ENCODE data around the gene TEX54. TPM values are rescaled to one million over a fixed set of nuclear protein-coding genes. Genes with fewer than 3 reads are reported as not detected.
A peak's percentile ranks its signal among the peaks of the same experiment; 100 is the strongest.

Gene TEX54
- total and polyA plus RNA-seq, 2 of the 4 experiments (the other 2 are of a cell fraction), result not detected

DNA sequence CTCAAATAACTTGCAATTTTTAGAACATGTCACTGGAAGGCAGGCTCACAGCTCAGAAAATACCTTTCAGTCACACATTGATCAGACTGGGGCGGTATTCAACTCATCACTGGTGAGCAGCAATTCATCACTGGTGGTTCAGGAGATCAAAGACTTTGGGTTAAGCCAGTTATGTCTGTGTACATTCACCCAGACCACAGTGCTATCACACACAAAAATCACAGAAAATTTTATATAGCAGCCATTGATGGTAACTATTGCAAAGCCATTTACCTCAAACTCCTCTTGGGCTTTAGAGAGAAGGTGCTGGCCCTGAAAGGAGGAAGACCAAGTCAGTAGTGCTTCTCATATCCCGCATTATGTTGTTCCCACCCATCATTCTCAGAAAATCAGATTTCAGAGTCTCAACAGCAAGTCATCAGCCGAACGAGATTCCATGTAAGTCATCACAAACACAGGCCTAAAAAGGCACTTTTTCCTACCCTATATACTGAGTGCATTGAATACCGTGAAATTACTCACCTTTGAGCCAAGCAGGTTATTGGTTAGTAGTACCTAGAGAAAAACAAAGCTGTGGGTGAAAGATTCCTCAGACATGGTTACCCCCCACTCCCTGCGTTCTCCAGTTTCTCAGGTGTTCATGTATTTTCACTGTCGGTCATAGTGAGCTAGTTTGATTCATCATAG lies 20.8 kb upstream of the TEX54 start:
- Histone ChIP-seq H3K79me1 (ENCODE audit: low read depth in 1 of 2, low read length in 2 of 2) (peaks cover 20 to 50% of the 10 kb centered on the region in 2 experiments), H3K23ac (ENCODE audit: low read depth, low read length) (peak overlapping the region; percentile 70), H2BK5ac (ENCODE audit: low read depth, low read length, poor library complexity, severe bottlenecking) (no peak overlapping the region), H2BK120ac (ENCODE audit: low read depth, low read length) (no peak overlapping the region), H4K5ac (ENCODE audit: low read depth, low read length) (no peak overlapping the region), H2BK15ac (ENCODE audit: low read depth, low read length) (no peak overlapping the region), H2BK20ac (ENCODE audit: low read depth, low read length) (no peak overlapping the region), H4K91ac (ENCODE audit: insufficient read depth, low read depth, low read length) (no peak overlapping the region), H3K4me1 (ENCODE audit: control insufficient read depth, insufficient read depth, low read length) (peaks cover 2% of the 10 kb centered on the region; the same call in 1 of the 2 replicates), H2AK5ac (ENCODE audit: low read depth, low read length) (no peak overlapping the region), H3K4ac (ENCODE audit: low read depth, low read length) (no peak overlapping the region), H3K56ac (ENCODE audit: extremely low read depth, insufficient read depth, low read length) (peak overlapping the region; percentile 2; the same call in 1 of the 2 replicates), H3K9me3 (ENCODE audit: control insufficient read depth, insufficient read depth, low read length) (no peaks in the 10 kb centered on the region), H2AFZ (replicated peaks; ENCODE audit: low read length, poor library complexity) (no peak overlapping the region), H3K27ac (ENCODE audit: insufficient read depth, low read length) (no peak overlapping the region), H3K4me3 (ENCODE audit: insufficient read depth, low read depth, low read length) (peak overlapping the region; percentile 17), H3K14ac (replicated peaks; ENCODE audit: low read depth, low read length) (peak overlapping the region; percentile 22; the same call in 1 of the 2 replicates), H4K20me1 (ENCODE audit: insufficient read depth, low read length) (peaks cover 42% of the 10 kb centered on the region), H3K36me3 (ENCODE audit: control insufficient read depth, insufficient read depth, low read length) (peaks cover 30% of the 10 kb centered on the region), H4K8ac (ENCODE audit: low read depth in 2 of 2, low read length in 2 of 2) (no peak overlapping the region), H3K9ac (ENCODE audit: low read depth, low read length) (peak overlapping the region; percentile 97; the same call in 1 of the 2 replicates), H3K18ac (ENCODE audit: low read depth, low read length) (no peak overlapping the region), H2AK9ac (replicated peaks; ENCODE audit: low read depth, low read length, poor library complexity) (no peak overlapping the region), H3K27me3 (ENCODE audit: control insufficient read depth, insufficient read depth, low read length) (no peaks in the 10 kb centered on the region), H3K9me1 (ENCODE audit: insufficient read depth, low read length) (0 out of 2 replicates have a peak, but pooled peaks cover 4% of the 10 kb centered on the region), H3K4me2 (ENCODE audit: low read depth, low read length) (peak overlapping the region; percentile 83)
- TF ChIP-seq, protein P1, sequence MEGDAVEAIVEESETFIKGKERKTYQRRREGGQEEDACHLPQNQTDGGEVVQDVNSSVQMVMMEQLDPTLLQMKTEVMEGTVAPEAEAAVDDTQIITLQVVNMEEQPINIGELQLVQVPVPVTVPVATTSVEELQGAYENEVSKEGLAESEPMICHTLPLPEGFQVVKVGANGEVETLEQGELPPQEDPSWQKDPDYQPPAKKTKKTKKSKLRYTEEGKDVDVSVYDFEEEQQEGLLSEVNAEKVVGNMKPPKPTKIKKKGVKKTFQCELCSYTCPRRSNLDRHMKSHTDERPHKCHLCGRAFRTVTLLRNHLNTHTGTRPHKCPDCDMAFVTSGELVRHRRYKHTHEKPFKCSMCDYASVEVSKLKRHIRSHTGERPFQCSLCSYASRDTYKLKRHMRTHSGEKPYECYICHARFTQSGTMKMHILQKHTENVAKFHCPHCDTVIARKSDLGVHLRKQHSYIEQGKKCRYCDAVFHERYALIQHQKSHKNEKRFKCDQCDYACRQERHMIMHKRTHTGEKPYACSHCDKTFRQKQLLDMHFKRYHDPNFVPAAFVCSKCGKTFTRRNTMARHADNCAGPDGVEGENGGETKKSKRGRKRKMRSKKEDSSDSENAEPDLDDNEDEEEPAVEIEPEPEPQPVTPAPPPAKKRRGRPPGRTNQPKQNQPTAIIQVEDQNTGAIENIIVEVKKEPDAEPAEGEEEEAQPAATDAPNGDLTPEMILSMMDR (conservative IDR thresholded peaks at IDR 0.05; ENCODE audit: low read depth, low read length), result no peak
- TF ChIP-seq CHD1 (IDR thresholded peaks at IDR 0.05; ENCODE audit: low read depth, low read length) (no peak), BHLHE40 (IDR thresholded peaks at IDR 0.05; ENCODE audit: low read depth, low read length) (no peak)
- no TSS peak for BruUV-seq (replicated peaks)
- ChIA-PET CTCF (no interaction called here), POLR2A (ENCODE audit: unreplicated experiment) (no interaction called here)
- ATAC-seq (ENCODE audit: low read depth), result no peak
- 67% methylated on average over 1 of the region's 7 CpGs; no CpG with 5 or more reads in 1 of the 2 experiments for WGBS, 2 experiments (ENCODE audit: extremely low coverage in 2 of 2, insufficient read length in 1 of 2)
- no peak for DNase-seq
- dilution Hi-C loops (cut with HindIII; ENCODE audit: low sequenced_read_pairs, unreplicated experiment) (no loop called here), in situ Hi-C loops (cut with MboI; ENCODE audit: low sequenced_read_pairs) (loop anchor here (25.0 kb wide), 1 partner anchor 466 kb away; no protein-coding TSS in a partner anchor), intact Hi-C loops (cut with micrococcal nuclease) (no loop called here)
